ENCODE results near the gene PER1.

The PER1 gene

DNA sequence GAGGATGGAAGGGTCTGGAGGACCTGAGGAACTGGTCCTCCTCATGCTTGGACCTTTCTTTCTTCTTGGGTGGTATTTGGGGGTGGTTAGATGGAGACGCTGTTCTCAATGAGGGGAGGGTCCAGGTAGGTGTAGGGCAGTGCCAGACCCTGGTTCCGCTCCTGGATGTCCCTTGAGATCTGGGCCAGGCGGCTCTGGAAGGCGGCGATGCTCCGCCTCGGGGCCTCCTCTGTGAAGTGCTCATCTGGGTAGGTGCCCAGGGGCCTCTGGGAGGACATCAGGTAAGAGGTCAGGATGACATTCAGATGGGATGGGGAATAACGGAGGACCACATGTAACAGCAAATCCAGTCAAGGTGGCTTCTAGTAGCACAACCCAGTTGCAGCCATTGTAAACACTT lies 55.7 kb downstream of the PER1 start:
- no peak for DNase-seq (ENCODE audit: low read depth, low spot score)

DNA sequence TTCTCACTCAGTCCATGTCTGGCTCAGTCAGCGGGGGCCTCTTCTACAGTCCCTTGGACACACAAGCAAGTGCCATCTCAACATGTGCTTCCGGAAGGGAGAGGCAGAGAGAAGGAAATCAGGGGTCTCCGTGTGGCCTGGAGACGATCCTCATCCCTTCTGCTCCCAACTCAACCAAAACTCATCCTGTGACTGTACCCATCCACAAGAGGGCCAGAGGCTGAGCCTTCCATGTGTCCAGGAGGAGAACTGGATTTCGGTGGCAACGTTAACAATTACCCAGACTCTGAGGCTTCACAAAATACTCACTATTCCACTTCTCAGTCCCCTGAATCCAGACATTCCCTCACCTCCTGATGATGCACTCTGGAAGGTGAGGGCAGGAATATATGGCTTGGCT lies 56.8 kb downstream of the PER1 start:
- DNase-seq (ENCODE audit: low read depth, low spot score): no peak

DNA sequence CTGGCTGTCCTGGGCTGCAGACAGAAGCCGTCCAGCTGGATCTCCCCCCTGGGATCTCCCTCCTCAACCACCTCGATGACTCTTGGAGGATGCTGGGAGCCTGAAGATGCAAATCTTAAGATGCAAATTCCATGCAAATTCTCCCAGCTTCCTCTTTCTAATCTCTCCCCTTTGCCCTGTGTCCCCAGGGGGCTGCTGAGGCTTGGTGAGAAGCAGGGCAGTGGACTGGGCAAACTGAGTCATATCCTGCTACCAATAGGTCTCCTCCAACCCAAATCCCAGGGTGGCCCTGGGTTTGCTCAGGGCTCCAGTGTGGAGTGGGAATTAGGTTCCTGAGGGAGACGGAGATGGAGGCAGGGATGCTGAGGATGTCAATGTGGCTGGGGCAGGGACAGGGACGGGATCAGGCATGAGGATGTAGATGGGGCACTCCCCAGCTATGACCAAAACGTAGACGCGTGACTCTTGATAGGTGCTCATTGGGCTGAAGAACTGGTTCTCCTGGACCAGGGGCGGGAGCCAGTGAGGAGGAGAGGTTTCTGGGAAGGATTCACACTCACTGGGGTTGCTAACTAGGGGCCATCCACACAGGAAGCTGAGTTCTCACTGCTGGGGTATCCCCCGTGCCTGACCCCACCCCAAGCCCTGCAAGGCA lies 61.0 kb downstream of the PER1 start:
- DNase-seq (ENCODE audit: low read depth, low spot score): no peak
